ENCODE results near the gene DAD1.
"Not testable (repeated sequence)": the region's sequence is repeated elsewhere in the genome, so short reads cannot be mapped to it uniquely, and the experiment has no call there.

DAD1 gene

GRCh38 chr14:22598099-22598895 lies 9.3 kb upstream of the DAD1 start, which contains the start of gene ABHD4:
Gene ABHD4 (plus strand): TSS chr14:22598300. CDS start chr14:22598307, 7 bp downstream.
- peak; percentile 41 for DNase-seq

GRCh38 chr14:22597771-22598098 lies 8.7 kb upstream of the DAD1 start:
- no peak for DNase-seq

- DNase-seq: no peak
Observed at GRCh38 chr14:22597265-22597664, 8.2 kb upstream of the DAD1 start.

DNA sequence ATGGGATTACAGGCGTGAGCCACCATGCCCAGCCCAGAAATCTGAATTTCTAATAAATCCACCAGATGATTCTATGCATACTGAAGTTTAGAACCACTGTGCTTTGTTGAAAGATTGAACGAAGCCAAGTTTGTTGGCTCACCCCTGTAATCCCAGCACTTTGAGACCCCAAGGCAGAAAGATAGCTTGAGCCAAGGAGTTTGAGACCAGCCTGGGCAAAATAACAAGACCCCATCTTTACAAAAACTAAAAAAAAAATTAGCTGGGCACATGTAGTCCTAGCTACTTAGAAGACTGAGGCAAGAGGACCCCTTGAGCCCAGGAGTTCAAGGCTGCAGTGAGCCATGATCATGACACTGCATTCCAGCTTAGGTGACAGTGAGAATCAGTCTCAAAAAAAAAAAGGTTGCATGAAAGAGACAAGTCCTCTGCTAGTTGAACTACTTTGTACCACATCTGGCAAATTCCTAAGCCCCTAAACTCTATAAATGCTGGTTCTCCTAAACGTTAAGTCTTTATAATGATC lies 7.4 kb upstream of the DAD1 start:
- DNase-seq: no peak

GRCh38 chr14:22594156-22594716 lies 5.2 kb upstream of the DAD1 start:
- DNase-seq: no peak

DNA sequence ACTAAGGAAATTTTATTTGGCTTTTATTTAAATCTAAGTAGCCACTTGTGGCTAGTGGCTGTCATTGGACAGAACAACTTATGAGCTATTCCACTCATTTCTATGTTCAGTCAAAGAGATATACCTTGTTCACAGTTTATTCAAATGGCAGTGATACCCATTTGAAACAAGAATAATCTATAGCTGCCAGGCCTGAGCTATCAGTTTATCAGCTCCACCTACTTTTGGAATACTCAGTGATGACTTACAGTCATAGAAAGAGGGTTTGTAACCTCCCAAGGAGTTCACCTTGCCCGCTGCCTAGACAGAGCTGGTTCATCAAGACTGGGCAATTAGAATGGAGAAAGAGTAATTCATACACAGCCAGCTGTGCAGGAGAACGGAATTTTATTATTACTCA lies 4.6 kb upstream of the DAD1 start:
- no peak for DNase-seq

DNA sequence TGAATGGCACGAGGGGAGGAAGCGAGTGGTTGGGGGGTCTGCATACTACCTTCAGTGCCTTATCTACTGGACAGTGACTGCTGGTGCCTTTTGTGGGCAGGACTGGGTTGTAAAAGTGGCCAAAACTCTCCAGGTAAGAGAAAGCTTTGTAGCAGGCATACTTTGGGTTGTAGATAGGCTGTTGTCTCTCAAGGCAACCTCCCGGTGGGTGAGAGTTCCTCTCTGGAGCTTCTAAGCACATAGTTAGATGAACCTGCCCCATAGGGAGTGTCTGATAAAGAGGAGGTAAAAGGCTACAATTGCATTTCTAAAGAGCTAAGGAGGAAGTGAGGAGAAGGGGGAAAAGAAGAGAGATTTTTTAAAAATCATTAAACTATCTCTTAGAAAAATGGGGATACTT lies 4.2 kb upstream of the DAD1 start:
- DNase-seq: no peak

DNA sequence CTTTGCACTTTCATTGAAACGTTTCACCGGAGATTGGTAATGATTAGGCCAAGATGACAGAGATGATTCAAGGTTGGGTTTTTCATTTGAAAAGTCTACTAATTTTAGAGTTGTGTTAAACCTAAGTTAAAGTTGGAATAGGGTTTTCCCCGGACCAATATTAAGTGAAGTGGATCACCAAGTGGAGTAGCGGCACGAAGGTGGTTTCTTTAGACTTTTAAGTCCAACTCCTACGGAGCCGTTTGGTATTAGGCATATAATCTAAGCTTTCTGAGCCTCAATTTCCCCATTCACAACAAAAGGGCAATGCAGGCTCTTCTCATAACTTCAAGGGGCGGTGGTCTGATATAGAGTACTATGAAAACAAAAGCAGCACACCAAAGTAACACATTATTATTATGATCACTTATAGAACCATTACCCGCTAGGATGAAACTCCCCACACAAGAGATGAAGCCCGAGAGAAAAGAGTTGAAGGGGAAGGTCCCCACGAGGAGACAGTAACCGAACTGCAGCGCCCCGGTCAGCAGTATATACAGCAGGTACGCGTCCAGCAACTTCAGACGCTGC lies 413 bp downstream of the DAD1 start:
- peak; percentile 24 for DNase-seq

- not testable (repeated sequence) for DNase-seq
Observed at GRCh38 chr14:22587677-22588422, 1.2 kb downstream of the DAD1 start.

- no peak for DNase-seq
Observed at GRCh38 chr14:22587247-22587646, 1.8 kb downstream of the DAD1 start.

DNA sequence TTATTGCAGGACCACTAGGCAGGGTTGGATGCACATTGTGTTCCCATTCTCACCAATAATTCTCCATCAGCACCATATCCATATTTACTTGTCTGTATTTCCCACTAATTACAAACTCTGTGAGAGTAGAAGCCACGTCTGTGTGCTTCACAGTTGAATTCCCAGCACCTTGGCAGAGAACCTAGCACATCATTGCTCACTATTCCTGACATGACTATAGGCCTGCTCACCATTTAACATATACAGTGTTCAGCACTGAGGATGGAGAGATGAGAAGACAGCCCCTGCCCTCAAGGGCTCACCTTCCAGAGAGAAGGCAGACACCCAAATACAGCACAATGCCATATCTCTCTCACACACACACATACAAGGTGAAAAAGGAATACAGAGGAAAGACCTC lies 5.0 kb downstream of the DAD1 start:
- DNase-seq: no peak

DNA sequence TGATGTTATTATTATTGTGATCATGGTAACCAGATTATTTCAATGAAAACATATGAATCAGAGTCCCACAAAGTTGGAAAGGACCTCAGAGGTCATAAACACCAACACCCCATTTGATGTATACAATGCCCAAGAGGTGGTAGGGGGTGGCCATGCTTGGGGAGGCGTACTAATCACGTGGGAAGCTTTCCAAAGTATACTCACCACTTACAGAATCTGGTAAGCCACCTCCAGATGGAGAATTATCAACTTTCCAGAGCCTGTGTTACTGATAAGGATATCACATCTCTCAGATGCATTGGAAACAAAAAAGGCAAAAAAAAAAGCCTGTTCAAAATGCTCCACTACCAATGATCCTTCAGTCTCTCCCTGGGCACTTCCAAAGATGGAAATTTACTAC lies 8.4 kb downstream of the DAD1 start:
- no peak for DNase-seq

DNA sequence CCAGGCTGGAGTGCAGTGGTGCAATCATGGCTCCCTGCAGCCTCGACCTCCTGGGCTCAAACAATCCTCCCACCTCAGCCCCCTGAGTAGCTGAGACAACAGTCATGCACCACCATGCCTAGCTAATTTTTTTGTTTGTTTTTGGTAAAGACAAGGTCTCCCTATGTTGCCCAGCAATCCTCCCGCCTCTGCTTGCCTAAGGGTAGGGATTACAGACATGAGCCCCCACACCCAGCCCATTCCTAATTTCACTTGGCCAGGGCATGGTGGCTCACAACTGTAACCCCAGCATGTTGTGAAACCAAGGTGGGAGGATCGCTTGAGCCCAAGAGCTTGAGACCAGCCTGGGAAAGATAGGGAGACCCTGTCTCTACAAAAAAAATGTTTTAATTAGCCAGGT lies 9.1 kb downstream of the DAD1 start:
- no peak for DNase-seq

DNA sequence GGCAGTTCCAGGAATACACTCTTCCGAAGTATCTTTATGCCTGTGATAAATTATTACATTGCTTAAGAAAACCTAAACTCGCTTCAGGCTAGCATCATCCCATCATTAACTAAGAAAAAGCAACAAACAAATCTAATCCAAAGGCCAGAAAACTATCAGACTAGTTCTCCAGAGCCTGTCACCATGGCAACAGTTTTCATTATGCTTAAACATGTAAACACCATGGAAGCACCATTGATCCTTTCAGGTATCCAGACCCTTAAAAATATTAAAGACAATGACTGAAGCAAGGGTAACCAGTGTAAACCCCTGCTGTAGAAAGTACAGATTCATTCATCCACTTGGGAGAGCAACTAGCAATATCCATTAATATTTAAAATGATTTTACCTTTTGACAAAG lies 9.8 kb downstream of the DAD1 start:
- no peak for DNase-seq

DNA sequence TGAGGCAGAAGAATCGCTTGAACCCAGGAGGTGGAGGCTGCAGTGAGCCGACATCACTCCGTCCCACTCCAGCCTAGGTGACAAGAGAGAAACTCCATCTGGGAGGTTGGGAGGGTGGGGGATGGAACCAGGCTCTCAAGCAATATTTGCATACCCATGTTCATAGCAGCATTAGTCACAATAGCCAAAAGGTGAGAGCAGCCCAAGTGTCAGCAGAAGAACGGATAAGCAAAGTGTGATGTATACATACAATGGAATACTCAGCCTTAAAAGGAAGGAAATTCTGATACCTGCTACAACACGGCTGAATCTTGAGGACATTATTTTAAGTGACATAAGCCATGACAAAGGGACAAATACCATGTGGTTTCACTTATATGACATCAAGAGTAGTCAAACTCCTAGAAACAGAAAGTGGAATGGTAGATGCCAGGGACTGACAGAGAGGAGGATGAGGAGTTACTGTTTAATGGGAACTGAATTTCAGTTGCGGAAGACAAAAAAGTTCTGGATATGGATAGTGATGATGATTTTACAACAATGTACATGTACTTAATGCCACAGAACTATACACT lies 11.6 kb downstream of the DAD1 start:
- DNase-seq: no peak

DNA sequence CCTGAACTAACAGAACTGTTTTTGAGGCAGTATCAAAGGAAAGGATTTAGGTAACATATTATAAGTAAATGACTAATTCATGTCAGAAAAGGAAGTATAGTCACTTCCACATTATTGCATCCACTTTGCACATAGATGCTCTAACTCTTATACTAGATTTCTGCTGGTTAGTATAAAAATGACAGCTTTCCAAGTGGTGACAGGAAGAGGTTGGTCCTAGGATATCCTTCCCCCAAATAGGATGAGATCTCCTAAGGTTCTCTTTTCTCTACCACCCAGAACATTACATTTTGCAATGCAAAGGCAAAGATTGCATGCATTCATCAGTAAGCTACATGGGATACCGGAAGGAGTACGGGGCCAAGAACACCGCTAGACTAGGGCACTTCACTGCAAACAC lies 15.2 kb downstream of the DAD1 start:
- no peak for DNase-seq

GRCh38 chr14:22572562-22573058 lies 16.4 kb downstream of the DAD1 start:
- DNase-seq: no peak

DNA sequence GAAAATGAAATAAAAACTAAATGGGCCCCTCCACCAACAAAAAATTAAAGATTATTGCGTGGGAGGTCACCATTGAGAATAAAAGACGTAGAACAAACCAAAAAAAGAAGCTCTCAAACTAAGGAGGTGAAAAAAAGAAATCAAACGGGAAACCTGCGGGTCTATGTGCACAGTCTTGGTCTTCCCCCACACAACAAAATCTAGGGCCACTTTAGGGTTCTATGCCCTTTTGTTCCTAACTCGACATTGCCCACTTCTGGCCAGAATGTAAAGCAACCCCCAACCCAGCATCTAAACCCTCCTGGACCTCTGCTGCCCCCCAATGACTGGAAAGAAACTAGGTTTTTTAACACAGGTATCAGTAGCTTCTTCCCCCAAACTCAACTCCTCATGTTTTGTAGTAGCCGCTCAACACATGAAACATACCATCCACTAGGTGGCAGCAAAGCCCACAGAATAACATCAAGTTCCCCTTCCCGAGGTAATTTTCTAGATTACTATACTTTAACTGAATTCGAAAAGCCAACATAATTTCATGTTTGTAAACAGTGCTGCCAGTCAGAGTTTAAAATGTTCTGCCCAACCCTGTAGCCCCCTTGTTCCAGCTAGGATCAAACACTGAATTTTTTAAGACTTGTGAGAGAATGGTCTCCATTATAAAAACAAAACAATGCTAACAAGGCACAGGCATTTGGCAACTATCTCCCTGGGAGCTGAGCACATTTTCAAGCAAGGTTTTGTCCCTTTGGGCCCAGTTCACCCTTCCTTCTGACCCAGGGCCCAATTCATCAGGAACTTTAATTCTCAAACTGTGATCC lies 18.7 kb downstream of the DAD1 start:
- DNase-seq: peak; percentile 79

DNA sequence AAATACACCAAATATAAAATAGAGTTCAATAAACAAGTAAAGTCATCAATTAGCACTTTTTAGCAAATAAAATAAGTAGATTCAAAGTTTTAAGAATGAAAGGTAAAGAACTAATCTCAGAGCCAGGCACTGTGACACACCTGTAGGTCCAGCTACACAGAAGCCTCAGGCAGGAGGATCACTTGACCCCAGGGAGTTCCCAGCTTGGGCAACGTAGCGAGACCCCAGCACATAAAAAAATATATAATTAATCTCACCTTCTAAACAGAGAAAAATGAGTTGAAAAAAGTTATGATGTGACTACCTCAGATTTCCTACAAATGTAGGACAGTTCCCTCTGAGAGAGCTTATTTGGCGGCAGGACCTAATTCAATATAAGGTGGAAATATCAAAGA lies 19.3 kb downstream of the DAD1 start:
- DNase-seq: no peak

- DNase-seq: no peak
Observed at GRCh38 chr14:22569106-22569736, 19.8 kb downstream of the DAD1 start.

DNA sequence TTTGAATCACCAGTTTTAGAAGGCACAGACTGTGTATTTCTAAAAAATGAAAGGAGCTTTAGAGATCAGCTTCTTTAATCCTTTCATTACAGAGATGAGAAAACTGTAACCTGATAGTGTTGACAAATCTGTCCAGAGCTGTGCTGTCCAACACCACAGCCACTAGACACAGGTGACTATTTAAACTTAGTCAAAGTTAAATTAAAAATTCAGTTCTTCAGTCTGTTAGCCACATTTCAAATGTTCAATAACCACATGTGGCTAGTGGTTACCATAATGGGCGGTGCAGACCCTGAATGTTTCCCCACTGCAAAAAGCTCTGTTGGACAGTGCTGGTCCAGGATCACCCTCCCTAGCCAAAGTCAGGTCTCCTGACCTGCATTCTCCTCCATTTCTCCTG lies 21.6 kb downstream of the DAD1 start:
- no peak for DNase-seq

GRCh38 chr14:22566845-22567244 lies 22.2 kb downstream of the DAD1 start:
- DNase-seq: no peak
